NOMO-1 treated with DMSO at 0.1 percent for 48 hours (cell line): ENCODE results near the gene AMY1B.
"Not testable (repeated sequence)": the region's sequence is repeated elsewhere in the genome, so short reads cannot be mapped to it uniquely, and the experiment has no call there.

Experiments used
- DNase-seq: peaks from one replicate; lab custom pipeline; 2025; ENCODE audit not compliant: unreplicated experiment; lab: John Stamatoyannopoulos, UW

The AMY1B gene

DNA sequence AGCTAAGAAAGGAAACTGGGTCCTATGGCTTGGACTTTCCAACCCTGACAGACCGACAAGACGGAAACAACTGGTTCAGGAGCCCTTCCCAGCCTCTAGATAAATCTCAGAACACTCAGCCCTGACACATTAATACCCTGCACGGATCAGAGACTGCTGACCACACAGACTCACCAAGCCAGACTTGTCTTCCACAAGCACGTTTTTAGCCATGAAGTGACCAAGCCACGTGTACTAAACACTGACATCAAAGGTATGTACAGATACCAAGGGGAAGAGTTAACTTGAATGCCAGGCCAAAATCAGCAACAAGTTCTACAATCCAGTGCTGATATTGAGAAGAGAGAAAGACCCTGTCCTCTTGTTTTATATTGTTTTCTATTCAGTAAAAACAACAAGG lies at the start of gene AMY1B:
TSS of gene AMY1B (minus strand) at position 101 of the 400 bp plus-strand sequence. CDS start 571 bp downstream, outside the sequence.
- DNase-seq = not testable (repeated sequence)

DNA sequence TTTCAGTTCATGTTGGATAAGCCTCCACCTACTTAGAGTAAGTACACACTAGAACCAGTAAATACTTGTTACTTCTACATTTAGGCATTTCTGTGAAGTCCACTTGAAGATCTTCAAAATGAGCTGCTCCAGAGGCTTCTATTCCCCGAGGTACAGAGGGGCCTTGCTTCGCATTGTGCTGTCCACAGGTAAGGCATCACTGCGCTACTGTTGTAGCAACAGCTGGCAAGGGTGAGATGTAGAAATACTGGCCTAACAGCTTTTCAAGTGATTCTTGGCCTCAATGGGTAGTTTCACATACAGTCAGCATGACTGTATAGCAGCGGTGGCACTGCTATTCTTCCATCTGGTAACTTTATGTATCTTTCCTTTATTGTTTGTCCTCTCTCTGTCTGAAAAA lies 49.0 kb upstream of the AMY1B start:
- not testable (repeated sequence) for DNase-seq

DNA sequence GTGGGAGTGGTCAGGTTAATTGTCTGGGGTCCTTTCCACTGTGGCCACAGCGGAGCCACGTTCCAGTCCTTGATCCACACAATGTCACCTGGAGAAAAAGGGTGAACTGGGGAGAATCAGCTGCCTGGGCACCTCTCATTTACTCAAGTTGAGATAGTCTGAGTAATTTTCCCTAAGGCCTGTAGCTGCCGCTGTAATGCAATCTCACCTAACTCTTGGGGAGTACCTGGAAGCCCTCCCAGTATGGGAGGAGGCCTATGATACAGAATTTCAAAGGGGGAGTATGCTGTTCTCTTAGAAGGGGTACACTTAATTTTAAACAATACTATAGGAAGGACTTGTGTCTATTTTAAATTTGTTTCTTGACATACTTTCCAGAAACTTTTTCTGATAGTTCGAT lies 48.4 kb upstream of the AMY1B start:
- not testable (repeated sequence) for DNase-seq

DNA sequence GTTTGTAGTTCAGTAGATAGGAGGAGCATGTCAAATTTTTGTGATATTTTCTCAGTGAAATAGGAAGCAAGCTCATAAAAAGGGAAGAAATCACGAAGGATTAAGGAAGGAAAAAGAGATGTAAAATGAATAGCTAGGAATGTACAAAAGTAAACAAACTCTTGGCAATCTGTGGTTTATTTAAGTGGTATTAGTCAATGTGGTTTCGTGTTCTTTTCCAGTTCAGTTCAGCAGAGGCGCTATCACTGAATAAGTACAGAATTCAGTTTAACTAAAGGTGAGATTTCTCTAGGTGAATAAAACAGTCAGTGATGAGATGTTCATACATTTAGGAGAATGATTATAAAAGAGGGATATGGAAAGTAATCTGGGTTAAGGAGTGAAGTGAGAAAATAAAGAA lies 42.0 kb upstream of the AMY1B start:
- not testable (repeated sequence) for DNase-seq

DNA sequence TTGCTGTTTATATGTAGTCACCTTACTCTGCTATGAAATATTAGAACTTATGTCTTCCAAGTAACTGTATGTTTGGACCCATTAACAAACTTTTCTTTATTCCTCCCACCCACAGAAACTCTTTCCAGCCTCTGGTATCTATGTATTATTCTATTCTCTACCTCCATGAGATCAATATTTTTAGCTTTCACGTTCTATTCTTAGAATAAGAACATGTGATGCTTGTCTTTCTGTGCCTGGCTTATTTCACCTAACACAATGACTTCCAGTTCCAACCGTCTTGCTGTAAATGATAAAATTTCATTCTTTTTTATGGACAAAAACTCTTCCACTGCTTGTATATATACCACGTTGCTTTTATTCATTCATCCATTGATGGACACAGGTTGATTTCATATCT lies 39.3 kb upstream of the AMY1B start:
- DNase-seq = not testable (repeated sequence)

DNA sequence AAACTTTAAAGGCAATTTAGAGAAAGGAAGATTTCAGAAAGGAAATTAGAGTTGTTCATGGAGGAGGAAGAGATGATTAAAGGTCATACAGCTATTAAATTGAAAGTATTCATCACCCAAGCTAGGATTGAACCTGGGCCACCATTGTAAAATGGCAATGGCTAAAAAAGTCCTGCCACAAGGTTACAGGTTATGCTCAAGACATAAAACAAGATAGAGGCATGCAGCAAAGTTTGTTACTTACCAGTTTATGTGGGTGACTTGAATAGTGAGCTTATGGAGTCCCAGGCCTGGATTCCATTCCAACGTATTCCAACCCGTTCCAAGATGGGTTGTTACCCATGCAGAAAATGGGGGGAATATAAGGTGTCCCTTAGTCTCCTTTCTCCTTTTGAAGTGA lies 25.5 kb upstream of the AMY1B start:
- DNase-seq = not testable (repeated sequence)

DNA sequence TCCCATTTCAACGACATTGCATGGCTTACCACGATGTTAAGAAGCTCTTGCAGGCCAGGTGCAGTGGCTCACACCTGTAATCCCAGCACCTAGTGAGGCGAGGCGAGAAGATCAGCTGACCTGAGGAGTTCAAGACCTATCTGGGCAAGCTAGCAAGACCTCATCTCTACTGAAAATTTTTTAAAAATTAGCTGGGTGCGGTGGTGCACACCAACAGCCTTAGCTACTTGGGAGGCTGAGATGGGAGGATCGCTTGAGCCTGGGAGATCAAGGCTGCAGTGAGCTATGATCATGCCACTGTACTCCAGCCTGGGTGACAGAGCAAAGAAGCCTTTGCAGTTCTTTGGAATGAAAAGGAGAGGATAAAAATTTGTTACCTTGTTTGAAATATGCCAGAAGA lies 21.4 kb upstream of the AMY1B start:
- not testable (repeated sequence) for DNase-seq

DNA sequence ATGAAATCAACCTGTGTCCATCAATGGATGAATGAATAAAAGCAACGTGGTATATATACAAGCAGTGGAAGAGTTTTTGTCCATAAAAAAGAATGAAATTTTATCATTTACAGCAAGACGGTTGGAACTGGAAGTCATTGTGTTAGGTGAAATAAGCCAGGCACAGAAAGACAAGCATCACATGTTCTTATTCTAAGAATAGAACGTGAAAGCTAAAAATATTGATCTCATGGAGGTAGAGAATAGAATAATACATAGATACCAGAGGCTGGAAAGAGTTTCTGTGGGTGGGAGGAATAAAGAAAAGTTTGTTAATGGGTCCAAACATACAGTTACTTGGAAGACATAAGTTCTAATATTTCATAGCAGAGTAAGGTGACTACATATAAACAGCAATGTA lies 14.4 kb upstream of the AMY1B start:
- not testable (repeated sequence) for DNase-seq

DNA sequence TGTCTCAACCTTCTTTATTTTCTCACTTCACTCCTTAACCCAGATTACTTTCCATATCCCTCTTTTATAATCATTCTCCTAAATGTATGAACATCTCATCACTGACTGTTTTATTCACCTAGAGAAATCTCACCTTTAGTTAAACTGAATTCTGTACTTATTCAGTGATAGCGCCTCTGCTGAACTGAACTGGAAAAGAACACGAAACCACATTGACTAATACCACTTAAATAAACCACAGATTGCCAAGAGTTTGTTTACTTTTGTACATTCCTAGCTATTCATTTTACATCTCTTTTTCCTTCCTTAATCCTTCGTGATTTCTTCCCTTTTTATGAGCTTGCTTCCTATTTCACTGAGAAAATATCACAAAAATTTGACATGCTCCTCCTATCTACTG lies 11.7 kb upstream of the AMY1B start:
- DNase-seq = not testable (repeated sequence)

DNA sequence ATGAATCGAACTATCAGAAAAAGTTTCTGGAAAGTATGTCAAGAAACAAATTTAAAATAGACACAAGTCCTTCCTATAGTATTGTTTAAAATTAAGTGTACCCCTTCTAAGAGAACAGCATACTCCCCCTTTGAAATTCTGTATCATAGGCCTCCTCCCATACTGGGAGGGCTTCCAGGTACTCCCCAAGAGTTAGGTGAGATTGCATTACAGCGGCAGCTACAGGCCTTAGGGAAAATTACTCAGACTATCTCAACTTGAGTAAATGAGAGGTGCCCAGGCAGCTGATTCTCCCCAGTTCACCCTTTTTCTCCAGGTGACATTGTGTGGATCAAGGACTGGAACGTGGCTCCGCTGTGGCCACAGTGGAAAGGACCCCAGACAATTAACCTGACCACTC lies 5.2 kb upstream of the AMY1B start:
- not testable (repeated sequence) for DNase-seq

DNA sequence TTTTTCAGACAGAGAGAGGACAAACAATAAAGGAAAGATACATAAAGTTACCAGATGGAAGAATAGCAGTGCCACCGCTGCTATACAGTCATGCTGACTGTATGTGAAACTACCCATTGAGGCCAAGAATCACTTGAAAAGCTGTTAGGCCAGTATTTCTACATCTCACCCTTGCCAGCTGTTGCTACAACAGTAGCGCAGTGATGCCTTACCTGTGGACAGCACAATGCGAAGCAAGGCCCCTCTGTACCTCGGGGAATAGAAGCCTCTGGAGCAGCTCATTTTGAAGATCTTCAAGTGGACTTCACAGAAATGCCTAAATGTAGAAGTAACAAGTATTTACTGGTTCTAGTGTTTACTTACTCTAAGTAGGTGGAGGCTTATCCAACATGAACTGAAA lies 4.7 kb upstream of the AMY1B start:
- DNase-seq = not testable (repeated sequence)

DNA sequence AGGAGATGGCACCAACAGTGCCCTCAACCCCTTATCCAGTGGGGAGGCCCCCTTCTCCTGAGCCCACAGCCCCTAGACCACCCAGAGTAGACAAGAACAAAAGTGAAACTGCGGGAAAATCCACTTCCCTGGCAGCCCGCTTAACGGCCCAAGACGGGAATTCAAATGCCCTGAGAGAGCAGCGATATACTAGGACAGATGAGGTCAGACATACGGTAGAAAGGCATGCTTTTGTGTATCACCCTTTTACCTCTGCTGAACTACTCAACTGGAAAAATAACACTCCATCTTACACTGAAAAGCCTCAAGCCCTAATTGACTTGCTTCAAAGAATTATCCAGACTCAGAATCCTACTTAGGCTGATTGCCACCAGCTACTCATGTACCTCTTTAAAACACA lies 1.4 kb upstream of the AMY1B start:
- DNase-seq = not testable (repeated sequence)

DNA sequence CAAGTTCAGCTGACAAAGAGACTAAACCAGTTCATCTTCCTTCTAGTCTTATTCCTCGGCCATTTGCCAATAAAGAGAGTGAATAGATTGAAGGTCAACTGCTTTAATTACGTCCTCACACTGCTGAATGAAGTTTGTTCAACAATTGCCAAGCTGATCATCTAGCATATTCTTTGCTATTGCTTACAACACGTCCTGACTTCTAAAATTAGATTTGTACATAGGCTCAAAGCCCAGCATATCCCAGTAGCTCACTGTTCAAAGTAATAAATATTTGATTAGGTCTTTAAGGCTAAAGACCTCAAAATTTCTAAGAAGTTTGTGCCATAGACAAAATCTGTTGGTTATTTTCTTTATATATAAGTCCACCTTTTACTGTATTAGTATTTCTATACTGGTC lies 19.7 kb downstream of the AMY1B start:
- DNase-seq = not testable (repeated sequence)

DNA sequence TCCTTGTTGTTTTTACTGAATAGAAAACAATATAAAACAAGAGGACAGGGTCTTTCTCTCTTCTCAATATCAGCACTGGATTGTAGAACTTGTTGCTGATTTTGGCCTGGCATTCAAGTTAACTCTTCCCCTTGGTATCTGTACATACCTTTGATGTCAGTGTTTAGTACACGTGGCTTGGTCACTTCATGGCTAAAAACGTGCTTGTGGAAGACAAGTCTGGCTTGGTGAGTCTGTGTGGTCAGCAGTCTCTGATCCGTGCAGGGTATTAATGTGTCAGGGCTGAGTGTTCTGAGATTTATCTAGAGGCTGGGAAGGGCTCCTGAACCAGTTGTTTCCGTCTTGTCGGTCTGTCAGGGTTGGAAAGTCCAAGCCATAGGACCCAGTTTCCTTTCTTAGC lies 40.5 kb downstream of the AMY1B start, which contains the start of gene AMY1A:
TSS of gene AMY1A (plus strand) at position 301 of the 400 bp plus-strand sequence. CDS start 571 bp downstream, outside the sequence.
- not testable (repeated sequence) for DNase-seq

DNA sequence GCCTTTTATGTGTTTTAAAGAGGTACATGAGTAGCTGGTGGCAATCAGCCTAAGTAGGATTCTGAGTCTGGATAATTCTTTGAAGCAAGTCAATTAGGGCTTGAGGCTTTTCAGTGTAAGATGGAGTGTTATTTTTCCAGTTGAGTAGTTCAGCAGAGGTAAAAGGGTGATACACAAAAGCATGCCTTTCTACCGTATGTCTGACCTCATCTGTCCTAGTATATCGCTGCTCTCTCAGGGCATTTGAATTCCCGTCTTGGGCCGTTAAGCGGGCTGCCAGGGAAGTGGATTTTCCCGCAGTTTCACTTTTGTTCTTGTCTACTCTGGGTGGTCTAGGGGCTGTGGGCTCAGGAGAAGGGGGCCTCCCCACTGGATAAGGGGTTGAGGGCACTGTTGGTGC lies 41.9 kb downstream of the AMY1B start:
- DNase-seq = not testable (repeated sequence)

DNA sequence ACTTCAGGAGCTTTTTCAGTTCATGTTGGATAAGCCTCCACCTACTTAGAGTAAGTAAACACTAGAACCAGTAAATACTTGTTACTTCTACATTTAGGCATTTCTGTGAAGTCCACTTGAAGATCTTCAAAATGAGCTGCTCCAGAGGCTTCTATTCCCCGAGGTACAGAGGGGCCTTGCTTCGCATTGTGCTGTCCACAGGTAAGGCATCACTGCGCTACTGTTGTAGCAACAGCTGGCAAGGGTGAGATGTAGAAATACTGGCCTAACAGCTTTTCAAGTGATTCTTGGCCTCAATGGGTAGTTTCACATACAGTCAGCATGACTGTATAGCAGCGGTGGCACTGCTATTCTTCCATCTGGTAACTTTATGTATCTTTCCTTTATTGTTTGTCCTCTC lies 45.1 kb downstream of the AMY1B start:
- DNase-seq = not testable (repeated sequence)

DNA sequence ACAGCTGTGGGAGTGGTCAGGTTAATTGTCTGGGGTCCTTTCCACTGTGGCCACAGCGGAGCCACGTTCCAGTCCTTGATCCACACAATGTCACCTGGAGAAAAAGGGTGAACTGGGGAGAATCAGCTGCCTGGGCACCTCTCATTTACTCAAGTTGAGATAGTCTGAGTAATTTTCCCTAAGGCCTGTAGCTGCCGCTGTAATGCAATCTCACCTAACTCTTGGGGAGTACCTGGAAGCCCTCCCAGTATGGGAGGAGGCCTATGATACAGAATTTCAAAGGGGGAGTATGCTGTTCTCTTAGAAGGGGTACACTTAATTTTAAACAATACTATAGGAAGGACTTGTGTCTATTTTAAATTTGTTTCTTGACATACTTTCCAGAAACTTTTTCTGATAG lies 45.7 kb downstream of the AMY1B start:
- not testable (repeated sequence) for DNase-seq

DNA sequence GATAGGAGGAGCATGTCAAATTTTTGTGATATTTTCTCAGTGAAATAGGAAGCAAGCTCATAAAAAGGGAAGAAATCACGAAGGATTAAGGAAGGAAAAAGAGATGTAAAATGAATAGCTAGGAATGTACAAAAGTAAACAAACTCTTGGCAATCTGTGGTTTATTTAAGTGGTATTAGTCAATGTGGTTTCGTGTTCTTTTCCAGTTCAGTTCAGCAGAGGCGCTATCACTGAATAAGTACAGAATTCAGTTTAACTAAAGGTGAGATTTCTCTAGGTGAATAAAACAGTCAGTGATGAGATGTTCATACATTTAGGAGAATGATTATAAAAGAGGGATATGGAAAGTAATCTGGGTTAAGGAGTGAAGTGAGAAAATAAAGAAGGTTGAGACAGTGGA lies 52.1 kb downstream of the AMY1B start:
- not testable (repeated sequence) for DNase-seq

DNA sequence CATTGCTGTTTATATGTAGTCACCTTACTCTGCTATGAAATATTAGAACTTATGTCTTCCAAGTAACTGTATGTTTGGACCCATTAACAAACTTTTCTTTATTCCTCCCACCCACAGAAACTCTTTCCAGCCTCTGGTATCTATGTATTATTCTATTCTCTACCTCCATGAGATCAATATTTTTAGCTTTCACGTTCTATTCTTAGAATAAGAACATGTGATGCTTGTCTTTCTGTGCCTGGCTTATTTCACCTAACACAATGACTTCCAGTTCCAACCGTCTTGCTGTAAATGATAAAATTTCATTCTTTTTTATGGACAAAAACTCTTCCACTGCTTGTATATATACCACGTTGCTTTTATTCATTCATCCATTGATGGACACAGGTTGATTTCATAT lies 54.8 kb downstream of the AMY1B start:
- not testable (repeated sequence) for DNase-seq
